Measurements from ENCODE around the gene PLCXD1.
"Not testable (repeated sequence)": the region's sequence is repeated elsewhere in the genome, so short reads cannot be mapped to it uniquely, and the experiment has no call there.

The PLCXD1 gene

GRCh38 chrX:317424-318067 lies 36.4 kb downstream of the PLCXD1 start:
- DNase-seq (ENCODE audit: low read depth), result no peak

DNA sequence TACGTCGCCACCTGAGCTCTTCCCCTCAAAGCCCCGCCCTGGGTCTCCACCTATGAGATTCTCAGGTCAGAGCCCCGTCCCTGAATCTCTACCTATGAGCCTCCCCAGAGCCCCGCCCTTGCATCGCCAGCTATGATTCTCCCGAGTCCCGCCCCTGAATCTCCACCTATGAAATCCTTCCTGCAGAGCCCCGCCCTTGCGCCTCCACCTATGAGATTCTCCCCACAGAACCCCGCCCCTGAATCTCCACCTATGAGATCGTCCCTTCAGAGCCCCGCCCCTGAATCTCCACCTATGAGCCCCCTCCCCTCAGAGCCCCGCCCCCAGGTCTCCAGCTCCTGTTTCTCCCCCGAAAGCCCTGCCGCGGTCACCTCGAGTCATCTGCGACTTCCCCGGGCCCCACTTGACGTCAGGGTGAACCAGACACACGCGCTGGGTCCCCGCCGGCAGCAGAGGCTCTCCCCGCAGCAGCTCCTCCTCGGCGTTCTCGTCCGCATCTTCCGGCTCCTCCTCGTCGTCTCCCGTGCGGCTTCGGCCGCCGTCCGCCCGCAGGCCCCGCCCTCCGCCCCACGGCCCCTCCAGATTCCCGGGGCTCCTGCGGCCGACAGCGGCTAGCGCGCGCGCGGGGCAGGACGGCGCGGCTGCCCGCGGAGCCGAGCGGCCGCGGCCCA lies 37.0 kb downstream of the PLCXD1 start:
- DNase-seq (ENCODE audit: low read depth), result peak; percentile 97

- DNase-seq (ENCODE audit: low read depth), result peak; percentile 100
Measured at GRCh38 chrX:318739-319578, 37.8 kb downstream of the PLCXD1 start, which contains the start of gene GTPBP6. Gene GTPBP6, minus strand, starts transcription at chrX:318796. Its CDS starts 9 bp downstream, at chrX:318787.

DNA sequence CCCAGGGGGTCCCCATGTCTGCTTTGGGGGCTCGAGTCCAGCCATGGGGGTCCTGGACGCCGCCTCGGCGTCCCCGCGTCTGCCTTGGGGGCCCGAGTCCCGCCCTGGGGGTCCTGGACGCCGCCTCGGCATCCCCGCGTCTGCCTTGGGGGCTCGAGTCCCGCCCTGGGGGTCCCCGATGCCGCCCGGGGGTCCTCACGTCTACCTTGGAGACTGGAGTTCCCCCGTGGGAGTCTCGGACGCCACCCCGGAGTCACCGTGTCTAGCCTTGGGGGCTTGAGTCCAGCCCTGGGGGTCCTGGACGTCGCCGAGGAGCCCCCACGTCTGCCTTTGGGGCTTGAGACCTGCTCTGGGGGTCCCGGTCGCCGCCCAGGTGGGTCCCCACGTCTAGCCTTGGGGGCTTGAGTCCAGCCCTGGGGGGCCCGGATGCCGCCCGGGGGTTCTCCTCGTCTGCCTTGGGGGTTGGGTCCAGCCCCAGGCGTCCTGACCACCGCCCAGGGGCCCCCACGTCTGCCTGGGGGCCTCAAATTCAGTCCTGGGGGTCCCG lies 38.5 kb downstream of the PLCXD1 start:
- no peak for DNase-seq (ENCODE audit: low read depth)

DNA sequence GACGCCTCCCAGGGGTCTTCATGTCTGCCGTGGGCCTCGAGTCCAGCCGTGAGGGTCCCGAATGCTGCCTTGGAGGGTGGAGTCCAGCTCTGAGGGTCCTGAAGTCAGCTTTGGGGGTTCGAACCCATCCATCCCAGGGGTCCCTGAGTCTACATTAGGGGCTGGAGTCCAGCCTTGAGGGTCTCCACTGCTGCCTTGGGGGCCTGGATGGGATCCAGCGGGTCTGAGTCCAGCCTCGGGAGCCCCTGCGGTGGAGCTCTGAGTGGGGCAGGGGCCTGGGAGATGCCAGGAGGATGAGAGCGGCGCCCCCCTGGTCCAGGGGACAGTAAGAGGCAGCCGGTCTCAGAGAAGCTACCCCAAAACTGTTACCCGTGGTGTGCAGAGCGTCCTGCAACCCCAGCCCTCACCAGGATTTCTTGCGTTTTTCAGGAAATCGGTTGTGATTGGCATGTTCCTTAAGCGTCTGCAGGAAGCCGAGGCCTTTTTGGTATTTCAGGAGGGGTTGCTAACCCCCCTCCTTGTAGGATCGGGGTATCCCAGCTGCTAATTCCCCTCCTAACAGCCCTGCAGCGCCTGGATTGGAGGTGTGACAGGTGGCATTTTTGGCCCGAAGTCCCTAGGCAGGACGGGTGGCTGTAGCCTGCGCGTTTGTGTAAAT lies 39.1 kb downstream of the PLCXD1 start:
- DNase-seq (ENCODE audit: low read depth), result no peak

DNA sequence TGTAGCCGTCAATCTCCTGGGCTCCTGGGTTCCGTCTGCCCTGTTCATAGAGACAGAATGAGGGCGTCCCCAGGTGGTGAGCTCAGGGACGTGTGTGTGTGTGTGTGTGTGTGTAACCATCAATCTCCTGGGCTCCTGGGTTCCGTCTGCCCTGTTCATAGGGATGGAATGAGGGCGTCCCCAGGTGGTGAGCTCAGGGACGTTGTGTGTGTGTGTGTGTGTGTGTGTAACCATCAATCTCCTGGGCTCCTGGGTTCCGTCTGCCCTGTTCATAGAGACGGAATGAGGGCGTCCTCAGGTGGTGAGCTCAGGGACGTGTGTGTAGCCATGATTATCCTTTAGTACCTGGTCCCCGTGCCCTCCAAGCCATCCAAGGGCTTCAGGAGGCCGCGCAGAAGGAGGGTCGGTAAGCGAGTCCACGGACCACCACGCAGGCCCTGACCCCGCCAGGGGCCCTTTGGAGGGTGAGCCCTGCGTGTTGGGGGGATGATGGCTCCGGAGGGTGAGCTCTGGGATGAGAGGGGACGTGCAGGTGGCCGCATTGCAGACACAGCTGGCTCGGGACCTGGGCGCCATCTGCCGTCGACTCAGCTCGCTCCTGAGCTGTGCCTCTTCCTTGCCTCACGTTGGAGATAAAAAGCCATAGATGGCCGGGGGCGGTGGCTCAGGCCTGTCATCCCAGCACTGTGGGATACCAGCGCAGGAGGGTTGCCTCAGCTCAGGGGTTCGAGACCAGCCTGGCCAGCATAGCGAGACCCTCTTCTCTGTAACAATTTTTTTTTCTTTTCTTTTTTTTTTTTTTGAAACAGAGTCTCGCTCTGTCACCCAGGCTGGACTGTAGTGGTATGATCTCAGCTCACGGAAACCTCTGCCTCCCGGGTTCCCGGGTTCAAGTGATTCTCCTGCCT lies 42.8 kb downstream of the PLCXD1 start:
- peak; percentile 60 for DNase-seq (ENCODE audit: low read depth)

DNA sequence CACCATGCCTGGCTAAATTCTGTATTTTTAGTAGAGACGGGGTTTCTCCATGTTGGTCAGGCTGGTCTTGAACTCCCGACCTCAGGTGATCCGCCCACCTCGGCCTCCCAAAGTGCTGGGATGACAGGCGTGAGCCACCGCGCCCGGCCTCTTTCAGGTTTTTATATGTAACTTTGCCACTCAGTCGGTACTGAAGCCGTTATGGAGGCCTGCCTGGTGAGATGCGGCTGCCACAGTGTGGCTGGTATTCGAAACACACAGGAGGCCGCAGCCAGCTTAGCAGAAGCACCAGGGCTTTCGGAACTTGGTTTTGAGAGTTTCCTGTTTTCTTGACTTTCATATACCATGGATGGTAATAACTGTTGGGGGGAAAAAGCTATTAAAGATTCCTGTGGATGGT lies 43.5 kb downstream of the PLCXD1 start:
- DNase-seq (ENCODE audit: low read depth), result peak; percentile 19

DNA sequence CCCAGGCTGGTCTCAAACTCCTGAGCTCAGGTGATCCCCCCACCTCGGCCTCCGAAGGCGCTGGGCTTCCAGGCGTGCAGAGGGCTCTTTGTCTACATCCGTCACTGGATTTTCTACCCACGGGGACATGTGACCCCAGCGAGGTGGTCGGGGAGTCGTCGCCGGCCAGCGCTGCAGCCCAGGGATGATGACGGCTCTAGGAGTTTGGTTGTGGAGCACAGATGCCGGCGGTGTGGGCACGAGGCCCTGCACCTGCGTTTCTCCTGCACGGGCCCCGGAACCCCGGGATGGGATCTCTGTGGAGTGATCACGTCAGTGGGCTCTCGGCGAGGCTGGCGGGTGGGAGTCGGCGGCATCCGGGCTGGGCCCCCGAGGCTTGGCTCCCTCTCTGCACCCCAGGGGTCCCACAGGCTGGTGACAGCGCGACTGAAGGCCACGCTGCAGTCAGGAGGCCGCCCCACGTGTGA lies 46.5 kb downstream of the PLCXD1 start:
- DNase-seq (ENCODE audit: low read depth), result no peak

DNA sequence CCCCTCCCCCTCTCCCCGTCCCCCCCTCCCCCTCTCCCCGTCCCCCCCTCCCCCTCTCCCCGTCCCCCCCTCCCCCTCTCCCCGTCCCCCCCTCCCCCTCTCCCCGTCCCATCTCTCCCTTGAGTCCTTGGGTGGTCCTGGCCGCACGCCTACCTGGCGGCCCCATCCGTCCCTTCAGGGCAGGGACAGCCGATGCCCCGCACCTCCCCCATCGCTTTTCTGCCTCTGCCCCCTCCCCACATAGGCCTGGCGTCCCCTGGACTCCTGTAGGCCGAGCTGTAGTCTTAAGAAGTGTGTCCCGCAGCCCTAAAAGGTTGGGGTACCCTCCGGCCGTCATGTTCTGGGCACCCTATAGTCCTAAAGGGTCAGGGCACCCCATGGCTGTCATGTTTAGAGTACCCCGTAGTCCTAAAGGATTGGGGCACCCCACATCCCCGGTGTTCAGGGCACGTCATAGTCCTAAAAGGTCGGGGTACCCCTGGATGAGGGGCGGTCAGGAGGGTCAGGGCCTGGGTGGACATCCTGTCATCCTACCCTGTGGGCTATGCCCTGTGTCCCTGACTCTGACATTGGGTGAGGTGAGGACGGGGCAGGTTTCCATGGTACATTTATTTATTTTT lies 48.2 kb downstream of the PLCXD1 start:
- DNase-seq (ENCODE audit: low read depth), result no peak

GRCh38 chrX:330141-330725 lies 49.1 kb downstream of the PLCXD1 start:
- not testable (repeated sequence) for DNase-seq (ENCODE audit: low read depth)

DNA sequence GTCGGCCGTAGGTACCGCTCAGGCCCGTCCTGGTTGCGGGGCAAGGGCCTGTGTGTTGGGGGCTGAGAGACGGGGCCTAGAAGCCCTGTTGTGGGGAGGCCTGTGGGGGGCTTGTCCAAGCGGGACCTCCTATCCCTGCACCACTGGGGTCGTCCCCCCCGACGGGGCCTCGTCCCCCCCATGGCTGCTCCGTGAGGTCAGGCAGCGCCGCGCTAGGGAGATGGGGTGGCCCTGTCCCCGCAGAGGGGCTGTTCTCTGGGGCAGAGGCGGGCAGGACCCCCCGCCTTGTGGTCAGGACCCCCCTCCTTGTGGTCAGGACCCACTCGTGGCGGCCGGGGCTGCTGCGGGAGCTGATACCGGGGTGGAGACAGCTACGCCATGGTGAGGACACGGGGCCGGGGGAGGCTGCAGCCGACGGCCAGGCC lies 49.6 kb downstream of the PLCXD1 start:
- no peak for DNase-seq (ENCODE audit: low read depth)

- DNase-seq (ENCODE audit: low read depth), result peak; percentile 32
Measured at GRCh38 chrX:331151-331824, 50.1 kb downstream of the PLCXD1 start.

DNA sequence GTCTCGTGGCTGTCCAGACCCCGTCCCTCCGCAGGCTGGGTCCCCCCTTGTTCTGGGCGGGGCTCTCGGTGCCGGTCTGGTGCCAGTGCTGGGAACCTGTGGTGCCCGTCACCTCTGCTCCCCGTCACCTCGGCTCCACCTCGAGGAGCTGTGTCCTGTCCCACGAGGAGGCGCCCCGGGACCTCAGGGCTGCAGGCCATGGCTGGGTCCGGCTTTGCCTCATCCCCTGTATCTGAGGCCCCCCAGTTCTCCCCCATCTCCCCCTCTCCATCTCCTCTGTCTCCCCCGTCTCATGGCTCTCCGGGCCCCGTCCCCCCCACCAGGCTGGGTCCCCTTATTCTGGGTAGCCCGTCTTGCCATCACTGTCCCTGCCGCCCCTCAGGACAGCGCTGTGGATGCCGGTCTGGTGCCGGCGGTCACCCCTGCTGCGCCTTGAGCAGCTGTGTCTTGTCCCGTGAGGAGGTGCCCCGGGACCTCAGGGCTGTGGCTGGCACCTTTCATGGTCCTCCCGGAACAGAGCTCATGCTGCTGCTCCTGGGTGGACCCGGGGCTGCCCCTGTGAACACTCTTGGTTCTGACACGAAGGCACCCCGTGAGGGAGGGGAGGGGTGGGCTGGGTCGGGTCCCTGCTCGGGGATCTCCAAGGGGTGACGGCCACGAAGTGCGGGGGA lies 50.8 kb downstream of the PLCXD1 start:
- DNase-seq (ENCODE audit: low read depth), result no peak

- DNase-seq (ENCODE audit: low read depth), result no peak
Measured at GRCh38 chrX:332496-332860, 51.3 kb downstream of the PLCXD1 start.

DNA sequence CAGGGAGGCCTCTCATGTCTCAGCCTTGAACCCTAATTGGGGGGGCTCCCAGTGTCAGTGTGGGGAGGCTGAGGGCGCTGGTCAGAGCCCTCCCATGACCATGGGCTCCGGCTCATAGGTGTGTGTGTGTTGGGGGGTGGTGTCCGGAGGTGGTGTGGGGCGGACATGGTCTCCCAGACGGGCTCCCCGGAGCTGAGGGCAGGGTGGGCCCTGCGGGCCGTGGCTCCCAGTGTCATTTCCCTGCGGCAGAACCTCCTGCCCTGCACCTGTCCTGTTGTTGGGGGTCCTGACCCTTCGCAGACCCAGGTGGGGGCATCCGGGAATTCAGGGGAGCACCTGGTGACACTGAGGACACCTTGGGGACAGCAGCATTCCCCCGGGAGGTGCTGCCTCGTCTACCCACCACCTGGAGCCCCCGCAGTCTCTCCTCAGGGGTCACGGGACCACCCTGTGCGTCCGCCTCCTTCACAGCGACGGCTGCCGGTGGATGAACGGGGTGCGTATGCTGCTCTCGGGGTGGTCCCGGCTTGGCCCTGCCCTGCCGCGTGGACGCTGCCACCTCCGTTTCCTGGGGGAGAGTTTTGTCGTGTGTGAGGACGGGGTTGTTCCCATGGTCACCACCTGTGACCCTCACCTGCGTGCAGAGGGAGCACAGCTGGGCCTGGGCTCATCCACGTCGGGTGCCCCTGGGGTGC lies 51.9 kb downstream of the PLCXD1 start:
- DNase-seq (ENCODE audit: low read depth), result no peak

- DNase-seq (ENCODE audit: low read depth), result no peak
Measured at GRCh38 chrX:333611-334311, 52.6 kb downstream of the PLCXD1 start.

DNA sequence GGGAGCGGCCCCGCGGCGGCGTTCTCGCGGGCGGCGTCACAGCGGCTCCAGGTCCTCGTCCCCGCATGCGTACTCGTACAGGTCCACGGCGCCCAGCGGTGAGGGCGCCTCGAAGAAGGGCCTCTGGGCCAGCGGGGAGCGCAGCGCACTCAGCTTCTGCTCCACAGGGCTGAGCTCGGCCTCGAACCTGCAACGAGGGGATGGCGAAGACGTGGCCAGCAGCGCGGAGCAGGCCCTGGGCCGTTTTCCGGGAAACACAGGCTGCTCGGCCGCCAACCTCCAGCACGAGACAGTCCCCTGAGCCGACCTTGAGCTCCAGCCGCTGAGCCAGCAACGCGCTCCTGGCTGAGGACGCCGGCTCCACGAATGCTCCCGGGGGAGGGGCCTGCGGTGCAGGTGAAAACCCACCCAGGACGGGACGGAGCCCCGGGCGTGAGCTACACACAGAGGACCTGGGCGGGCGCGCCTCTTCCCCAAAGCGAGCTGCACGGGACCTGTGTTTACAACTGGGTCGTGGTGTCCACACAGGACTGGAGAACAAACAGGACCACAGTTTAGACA lies 53.2 kb downstream of the PLCXD1 start:
- DNase-seq (ENCODE audit: low read depth), result no peak

All from fibroblast of gingiva (primary cell).